Lower leg skin (tissue), 4 donors: ENCODE data around the gene GKN2. TPM values are rescaled to one million over a fixed set of nuclear protein-coding genes. Genes with fewer than 3 reads are reported as not detected.

Source experiments
- DNase-seq, 2 donors: peaks; one replicate each; pipeline ENCODE4 v3.0.0-alpha.2; 2019; ENCODE audit warnings: low spot score in 2 of 2
- H3K4me3 ChIP-seq: fragments of 200-600 bp; sonication (generic); 2 replicates; pipeline ENCODE4 v1.5.1; 2017; ENCODE audit warnings: mild to moderate bottlenecking, low read depth; ENCODE audit not compliant: poor library complexity, severe bottlenecking
- CTCF ChIP-seq, 3 donors: fragments of 450-650 bp; IDR thresholded peaks; one replicate each; pipeline ENCODE4 v1.5.1; 2016; ENCODE audit warnings: antibody characterized with exemption in 3 of 3, mild to moderate bottlenecking in 3 of 3, moderate library complexity in 2 of 3
- POLR2A ChIP-seq, 2 donors: fragments of 450-650 bp; IDR thresholded peaks; one replicate each; pipeline ENCODE4 v1.6.1; 2016 to 2017; ENCODE audit warnings: antibody characterized with exemption in 2 of 2, mild to moderate bottlenecking in 1 of 2, moderate library complexity in 1 of 2
- WGBS, 2 donors: methylation state at CpG; one replicate each; pipeline ENCODE4 v1.1.5; 2018; 5-methylcytosine and 5-hydroxymethylcytosine counted together
- intact Hi-C: fragments of 100-400 bp; cut with DNase I; formaldehyde crosslinking; loops from one replicate; pipeline ENCODE4 v1.15.0; 2023; ENCODE audit warnings: low total_unique reads
- total RNA-seq, 4 donors: library from RNA; depleted of rRNA; stranded (reverse); fragments of >200 nt; gene quantifications; one replicate each; pipeline ENCODE4 v1.1.0, GENCODE V29; 2016

The GKN2 gene
- total RNA-seq, 4 donors from 2014 or later, result not detected

- DNase-seq, result no peak
- 78 to 83% methylated on average over 3 of the region's 3 CpGs for WGBS, 2 donors
- TF ChIP-seq POLR2A (IDR thresholded peaks at IDR 0.05) (no peak), CTCF (IDR thresholded peaks at IDR 0.05) (no peak)
- intact Hi-C loops, result no loop called here
- no peak overlapping the region for H3K4me3 ChIP-seq
Measured at GRCh38 chr2:68931149-68931711, 21.5 kb downstream of the GKN2 start.

GRCh38 chr2:68926796-68927195, 25.9 kb downstream of the GKN2 start:
- TF ChIP-seq CTCF (IDR thresholded peaks at IDR 0.05), result no peak
- no peak for TF ChIP-seq POLR2A (IDR thresholded peaks at IDR 0.05)
- intact Hi-C loops, result loop anchor here (10.0 kb wide), 2 partner anchors 182 to 452 kb away; no protein-coding TSS in a partner anchor
- no peak for DNase-seq

GRCh38 chr2:68925295-68925896, 27.3 kb downstream of the GKN2 start:
- no peak for DNase-seq
- intact Hi-C loops, result loop anchor here (10.0 kb wide), 2 partner anchors 181 to 451 kb away; no protein-coding TSS in a partner anchor
- no peak overlapping the region for H3K4me3 ChIP-seq
- WGBS, 2 donors, result 41 to 44% methylated on average over 9 of the region's 9 CpGs
- no peak for TF ChIP-seq POLR2A (IDR thresholded peaks at IDR 0.05)
- TF ChIP-seq CTCF (IDR thresholded peaks at IDR 0.05), result peak in 1 of 3 donors; percentile 77

More at GRCh38 chr2:68926796-68927195, 25.9 kb downstream of the GKN2 start:
- 70 to 73% methylated on average over 4 of the region's 4 CpGs for WGBS, 2 donors
- H3K4me3 ChIP-seq, result no peak overlapping the region

- no peak for TF ChIP-seq CTCF (IDR thresholded peaks at IDR 0.05)
- no peak for TF ChIP-seq POLR2A (IDR thresholded peaks at IDR 0.05)
- intact Hi-C loops, result loop anchor here (10.0 kb wide), 2 partner anchors 177 to 447 kb away; no protein-coding TSS in a partner anchor
- no peak for DNase-seq
- H3K4me3 ChIP-seq, result no peak overlapping the region
- 87 to 88% methylated on average over 4 of the region's 4 CpGs for WGBS, 2 donors
Measured at GRCh38 chr2:68921646-68922045, 31.0 kb downstream of the GKN2 start.

GRCh38 chr2:68920481-68921170, 32.1 kb downstream of the GKN2 start:
- intact Hi-C loops, result loop anchor here (10.0 kb wide), 2 partner anchors 176 to 446 kb away; no protein-coding TSS in a partner anchor
- WGBS, 2 donors, result 85 to 91% methylated on average over 6 of the region's 6 CpGs
- no peak overlapping the region for H3K4me3 ChIP-seq
- DNase-seq, result no peak
- no peak for TF ChIP-seq CTCF (IDR thresholded peaks at IDR 0.05)
- no peak for TF ChIP-seq POLR2A (IDR thresholded peaks at IDR 0.05)
